Measurements from ENCODE around the gene WDR7. TPM values are rescaled to one million over a fixed set of nuclear protein-coding genes. Genes with fewer than 3 reads are reported as not detected.
A peak's percentile ranks its signal among the peaks of the same experiment; 100 is the strongest.

WDR7 gene
- total and polyA plus RNA-seq, 4 donors, result 27.9 to 126 (median 33.8) TPM

- WGBS (ENCODE audit: insufficient coverage), result 74% methylated on average over 6 of the region's 6 CpGs
- no peak for DNase-seq (ENCODE audit: low read depth in 4 of 6, low spot score in 6 of 6)
- H3K4me1 ChIP-seq (ENCODE audit: control insufficient read depth, insufficient read depth, low read length), result no peaks in the 10 kb centered on the region
- no peaks in the 10 kb centered on the region for H3K36me3 ChIP-seq (ENCODE audit: control insufficient read depth, insufficient read depth, low read length)
- H3K27me3 ChIP-seq (ENCODE audit: control insufficient read depth, insufficient read depth, low read length), result no peaks in the 10 kb centered on the region
- no peak overlapping the region for H3K27ac ChIP-seq (ENCODE audit: low read depth, low read length)
- no peaks in the 10 kb centered on the region for H3K9me3 ChIP-seq (ENCODE audit: control insufficient read depth, insufficient read depth, low read length)
- no peak overlapping the region for H3K4me3 ChIP-seq (ENCODE audit: low read depth, low read length)
Observed at GRCh38 chr18:57038395-57038794, 387.2 kb downstream of the WDR7 start.

- no peaks in the 10 kb centered on the region for H3K27me3 ChIP-seq (ENCODE audit: control insufficient read depth, insufficient read depth, low read length)
- H3K4me3 ChIP-seq (ENCODE audit: low read depth, low read length), result no peak overlapping the region
- H3K27ac ChIP-seq (ENCODE audit: low read depth, low read length), result no peak overlapping the region
- H3K36me3 ChIP-seq (ENCODE audit: control insufficient read depth, insufficient read depth, low read length), result no peaks in the 10 kb centered on the region
- no peaks in the 10 kb centered on the region for H3K4me1 ChIP-seq (ENCODE audit: control insufficient read depth, insufficient read depth, low read length)
- H3K9me3 ChIP-seq (ENCODE audit: control insufficient read depth, insufficient read depth, low read length), result no peaks in the 10 kb centered on the region
- 90% methylated on average over 1 of the region's 3 CpGs for WGBS (ENCODE audit: insufficient coverage)
- no peak for DNase-seq (ENCODE audit: low read depth in 4 of 6, low spot score in 6 of 6)
Observed at GRCh38 chr18:57040175-57040574, 389.0 kb downstream of the WDR7 start.

- Histone ChIP-seq H3K4me3 (ENCODE audit: low read depth, low read length) (no peak overlapping the region), H3K36me3 (ENCODE audit: control insufficient read depth, insufficient read depth, low read length) (no peaks in the 10 kb centered on the region), H3K9me3 (ENCODE audit: control insufficient read depth, insufficient read depth, low read length) (peaks cover 2% of the 10 kb centered on the region), H3K4me1 (ENCODE audit: control insufficient read depth, insufficient read depth, low read length) (no peaks in the 10 kb centered on the region), H3K27ac (ENCODE audit: low read depth, low read length) (no peak overlapping the region), H3K27me3 (ENCODE audit: control insufficient read depth, insufficient read depth, low read length) (no peaks in the 10 kb centered on the region)
- 100% methylated on average over 2 of the region's 3 CpGs for WGBS (ENCODE audit: insufficient coverage)
- no peak for DNase-seq (ENCODE audit: low read depth in 4 of 6, low spot score in 6 of 6)
Observed at GRCh38 chr18:57043241-57043640, 392.1 kb downstream of the WDR7 start.

GRCh38 chr18:57048351-57048750, 397.2 kb downstream of the WDR7 start:
- Histone ChIP-seq H3K4me1 (ENCODE audit: control insufficient read depth, insufficient read depth, low read length) (no peaks in the 10 kb centered on the region), H3K27ac (ENCODE audit: low read depth, low read length) (no peak overlapping the region), H3K27me3 (ENCODE audit: control insufficient read depth, insufficient read depth, low read length) (no peaks in the 10 kb centered on the region), H3K4me3 (ENCODE audit: low read depth, low read length) (no peak overlapping the region), H3K9me3 (ENCODE audit: control insufficient read depth, insufficient read depth, low read length) (peaks cover 2% of the 10 kb centered on the region), H3K36me3 (ENCODE audit: control insufficient read depth, insufficient read depth, low read length) (no peaks in the 10 kb centered on the region)
- WGBS (ENCODE audit: insufficient coverage), result 44% methylated on average over 9 of the region's 9 CpGs
- peak in 1 of 6 donors; percentile 40 for DNase-seq (ENCODE audit: low read depth in 4 of 6, low spot score in 6 of 6)

- Histone ChIP-seq H3K4me1 (ENCODE audit: control insufficient read depth, insufficient read depth, low read length) (no peaks in the 10 kb centered on the region), H3K36me3 (ENCODE audit: control insufficient read depth, insufficient read depth, low read length) (no peaks in the 10 kb centered on the region), H3K27me3 (ENCODE audit: control insufficient read depth, insufficient read depth, low read length) (no peaks in the 10 kb centered on the region), H3K9me3 (ENCODE audit: control insufficient read depth, insufficient read depth, low read length) (peaks cover 2% of the 10 kb centered on the region), H3K4me3 (ENCODE audit: low read depth, low read length) (no peak overlapping the region), H3K27ac (ENCODE audit: low read depth, low read length) (no peak overlapping the region)
- no peak for DNase-seq (ENCODE audit: low read depth in 4 of 6, low spot score in 6 of 6)
- 59% methylated on average over 8 of the region's 9 CpGs for WGBS (ENCODE audit: insufficient coverage)
Observed at GRCh38 chr18:57048859-57049258, 397.7 kb downstream of the WDR7 start.

GRCh38 chr18:57050310-57050949, 399.3 kb downstream of the WDR7 start:
- no peak overlapping the region for H3K27ac ChIP-seq (ENCODE audit: low read depth, low read length)
- H3K27me3 ChIP-seq (ENCODE audit: control insufficient read depth, insufficient read depth, low read length), result no peaks in the 10 kb centered on the region
- H3K4me3 ChIP-seq (ENCODE audit: low read depth, low read length), result no peak overlapping the region
- WGBS (ENCODE audit: insufficient coverage), result 87% methylated on average over 5 of the region's 6 CpGs
- no peaks in the 10 kb centered on the region for H3K36me3 ChIP-seq (ENCODE audit: control insufficient read depth, insufficient read depth, low read length)
- no peaks in the 10 kb centered on the region for H3K4me1 ChIP-seq (ENCODE audit: control insufficient read depth, insufficient read depth, low read length)
- no peak for DNase-seq (ENCODE audit: low read depth in 4 of 6, low spot score in 6 of 6)
- H3K9me3 ChIP-seq (ENCODE audit: control insufficient read depth, insufficient read depth, low read length), result peaks cover 2% of the 10 kb centered on the region

GRCh38 chr18:57051021-57051656, 400.0 kb downstream of the WDR7 start:
- no peak overlapping the region for H3K27ac ChIP-seq (ENCODE audit: low read depth, low read length)
- WGBS (ENCODE audit: insufficient coverage), result 45% methylated on average over 2 of the region's 3 CpGs
- no peak overlapping the region for H3K4me3 ChIP-seq (ENCODE audit: low read depth, low read length)
- H3K36me3 ChIP-seq (ENCODE audit: control insufficient read depth, insufficient read depth, low read length), result no peaks in the 10 kb centered on the region
- no peak for DNase-seq (ENCODE audit: low read depth in 4 of 6, low spot score in 6 of 6)
- no peaks in the 10 kb centered on the region for H3K4me1 ChIP-seq (ENCODE audit: control insufficient read depth, insufficient read depth, low read length)
- no peaks in the 10 kb centered on the region for H3K9me3 ChIP-seq (ENCODE audit: control insufficient read depth, insufficient read depth, low read length)
- H3K27me3 ChIP-seq (ENCODE audit: control insufficient read depth, insufficient read depth, low read length), result no peaks in the 10 kb centered on the region

GRCh38 chr18:57051657-57052044, 400.5 kb downstream of the WDR7 start:
- Histone ChIP-seq H3K27me3 (ENCODE audit: control insufficient read depth, insufficient read depth, low read length) (no peaks in the 10 kb centered on the region), H3K4me3 (ENCODE audit: low read depth, low read length) (no peak overlapping the region), H3K4me1 (ENCODE audit: control insufficient read depth, insufficient read depth, low read length) (no peaks in the 10 kb centered on the region), H3K9me3 (ENCODE audit: control insufficient read depth, insufficient read depth, low read length) (no peaks in the 10 kb centered on the region), H3K36me3 (ENCODE audit: control insufficient read depth, insufficient read depth, low read length) (no peaks in the 10 kb centered on the region), H3K27ac (ENCODE audit: low read depth, low read length) (no peak overlapping the region)
- WGBS (ENCODE audit: insufficient coverage), result 80% methylated on average over 4 of the region's 4 CpGs
- peak in 1 of 6 donors; percentile 43 for DNase-seq (ENCODE audit: low read depth in 4 of 6, low spot score in 6 of 6)

GRCh38 chr18:57052173-57052572, 401.0 kb downstream of the WDR7 start:
- Histone ChIP-seq H3K27me3 (ENCODE audit: control insufficient read depth, insufficient read depth, low read length) (no peaks in the 10 kb centered on the region), H3K27ac (ENCODE audit: low read depth, low read length) (no peak overlapping the region), H3K9me3 (ENCODE audit: control insufficient read depth, insufficient read depth, low read length) (no peaks in the 10 kb centered on the region), H3K4me1 (ENCODE audit: control insufficient read depth, insufficient read depth, low read length) (no peaks in the 10 kb centered on the region), H3K4me3 (ENCODE audit: low read depth, low read length) (no peak overlapping the region), H3K36me3 (ENCODE audit: control insufficient read depth, insufficient read depth, low read length) (no peaks in the 10 kb centered on the region)
- WGBS (ENCODE audit: insufficient coverage), result no CpG with 5 or more reads among the region's 4 CpGs
- no peak for DNase-seq (ENCODE audit: low read depth in 4 of 6, low spot score in 6 of 6)

GRCh38 chr18:57052759-57053158, 401.6 kb downstream of the WDR7 start:
- Histone ChIP-seq H3K36me3 (ENCODE audit: control insufficient read depth, insufficient read depth, low read length) (no peaks in the 10 kb centered on the region), H3K27ac (ENCODE audit: low read depth, low read length) (no peak overlapping the region), H3K9me3 (ENCODE audit: control insufficient read depth, insufficient read depth, low read length) (no peaks in the 10 kb centered on the region), H3K4me3 (ENCODE audit: low read depth, low read length) (no peak overlapping the region), H3K4me1 (ENCODE audit: control insufficient read depth, insufficient read depth, low read length) (no peaks in the 10 kb centered on the region), H3K27me3 (ENCODE audit: control insufficient read depth, insufficient read depth, low read length) (no peaks in the 10 kb centered on the region)
- no peak for DNase-seq (ENCODE audit: low read depth in 4 of 6, low spot score in 6 of 6)
- WGBS (ENCODE audit: insufficient coverage), result 95% methylated on average over 4 of the region's 5 CpGs
